NCI-H1694 (cell line): ENCODE measurements around the gene HOXD4.

ENCODE experiments used
- DNase-seq: peaks from one replicate; lab custom pipeline; 2025; lab: John Stamatoyannopoulos, UW

The HOXD4 gene

DNA sequence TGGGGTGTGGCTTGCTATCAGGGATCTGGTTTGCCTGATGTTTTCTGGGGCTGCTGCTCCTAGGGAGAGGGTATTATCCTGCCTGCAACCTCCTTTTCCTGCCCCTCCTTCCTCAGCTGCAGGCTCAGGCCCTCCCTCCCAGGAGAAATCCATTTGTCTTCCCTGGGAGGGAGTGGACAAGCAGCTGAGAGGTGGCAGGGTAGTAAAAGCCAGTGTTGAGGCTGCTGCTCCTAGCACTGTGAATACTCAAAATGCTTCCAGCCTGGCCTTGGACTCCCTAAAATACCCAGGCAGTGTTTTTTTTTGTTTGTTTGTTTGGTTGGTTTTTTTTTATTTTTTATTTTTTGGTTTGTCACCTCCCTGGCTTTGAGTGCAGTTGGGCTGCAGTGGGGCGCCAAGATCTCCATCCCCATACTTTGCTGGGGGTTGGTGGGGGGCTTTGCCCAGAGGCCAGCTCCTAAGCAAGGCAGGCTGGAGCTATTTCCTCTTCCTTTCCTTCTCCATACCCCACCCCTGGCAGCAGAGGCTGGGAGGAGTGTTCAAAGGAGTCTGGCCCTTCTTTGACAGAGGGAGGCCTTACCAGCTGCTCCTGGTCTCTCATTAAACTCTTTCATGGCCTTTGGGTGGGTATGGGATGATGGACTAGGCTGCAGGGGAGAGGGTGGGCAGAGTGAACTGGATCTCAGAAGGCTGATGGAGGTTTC lies 19.4 kb downstream of the HOXD4 start:
- DNase-seq, result no peak

GRCh38 chr2:176171351-176172006 lies 20.1 kb downstream of the HOXD4 start:
- DNase-seq, result no peak

GRCh38 chr2:176172007-176172894 lies 20.9 kb downstream of the HOXD4 start:
- DNase-seq, result no peak

DNA sequence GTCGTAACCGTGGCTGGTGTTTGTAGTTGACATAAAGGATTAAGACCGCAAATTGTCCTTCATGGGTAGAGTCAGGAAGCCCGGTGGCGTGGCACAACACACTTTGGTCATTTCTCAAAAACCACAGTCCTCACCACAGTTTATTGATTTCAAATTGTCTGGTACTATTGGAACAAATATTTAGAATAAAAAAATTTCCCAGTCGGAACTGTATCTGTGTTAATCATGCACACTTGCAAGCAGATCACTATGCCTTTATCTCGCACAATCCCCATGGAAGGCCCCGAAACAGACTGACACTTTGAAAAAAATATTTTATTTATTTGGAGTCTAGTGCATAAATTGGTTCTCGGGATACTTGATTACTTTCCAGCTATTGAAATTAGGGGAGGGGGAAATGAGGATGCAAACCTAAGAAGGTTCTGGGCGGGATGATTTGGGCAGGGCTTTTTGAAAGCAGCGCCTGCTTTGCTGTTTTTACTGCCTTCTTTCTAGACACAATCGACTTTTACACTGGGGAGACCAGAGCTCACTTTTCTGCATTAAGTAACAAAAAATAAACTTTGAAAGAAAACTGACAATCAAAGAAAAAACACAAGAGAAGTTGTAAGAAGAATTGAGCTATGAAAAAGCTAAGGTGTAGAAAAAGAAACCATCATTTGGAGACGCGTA lies 21.7 kb downstream of the HOXD4 start:
- no peak for DNase-seq

GRCh38 chr2:176173567-176174381 lies 22.4 kb downstream of the HOXD4 start:
- DNase-seq, result no peak

DNA sequence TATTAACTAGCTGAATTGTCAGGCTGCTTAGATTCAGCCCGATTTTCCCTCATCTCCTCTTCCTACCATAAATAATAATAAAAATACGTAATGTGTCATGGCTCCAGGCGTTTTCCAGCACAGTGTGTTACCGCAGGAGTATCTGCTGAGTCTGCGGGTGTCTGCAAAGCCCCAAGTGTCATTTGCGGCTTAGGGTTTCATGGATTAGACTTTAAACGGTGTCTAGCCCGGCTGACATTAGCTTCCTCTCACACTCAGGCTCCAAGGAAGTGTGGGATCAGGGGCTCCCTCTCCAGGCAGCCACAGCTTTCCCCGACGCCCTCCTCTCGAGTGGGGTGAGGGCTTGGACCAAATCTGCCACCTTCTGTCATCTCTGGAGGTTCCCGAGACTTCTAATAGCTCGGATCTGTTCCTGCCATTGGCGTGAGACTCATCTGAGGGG lies 23.1 kb downstream of the HOXD4 start:
- DNase-seq, result no peak

DNA sequence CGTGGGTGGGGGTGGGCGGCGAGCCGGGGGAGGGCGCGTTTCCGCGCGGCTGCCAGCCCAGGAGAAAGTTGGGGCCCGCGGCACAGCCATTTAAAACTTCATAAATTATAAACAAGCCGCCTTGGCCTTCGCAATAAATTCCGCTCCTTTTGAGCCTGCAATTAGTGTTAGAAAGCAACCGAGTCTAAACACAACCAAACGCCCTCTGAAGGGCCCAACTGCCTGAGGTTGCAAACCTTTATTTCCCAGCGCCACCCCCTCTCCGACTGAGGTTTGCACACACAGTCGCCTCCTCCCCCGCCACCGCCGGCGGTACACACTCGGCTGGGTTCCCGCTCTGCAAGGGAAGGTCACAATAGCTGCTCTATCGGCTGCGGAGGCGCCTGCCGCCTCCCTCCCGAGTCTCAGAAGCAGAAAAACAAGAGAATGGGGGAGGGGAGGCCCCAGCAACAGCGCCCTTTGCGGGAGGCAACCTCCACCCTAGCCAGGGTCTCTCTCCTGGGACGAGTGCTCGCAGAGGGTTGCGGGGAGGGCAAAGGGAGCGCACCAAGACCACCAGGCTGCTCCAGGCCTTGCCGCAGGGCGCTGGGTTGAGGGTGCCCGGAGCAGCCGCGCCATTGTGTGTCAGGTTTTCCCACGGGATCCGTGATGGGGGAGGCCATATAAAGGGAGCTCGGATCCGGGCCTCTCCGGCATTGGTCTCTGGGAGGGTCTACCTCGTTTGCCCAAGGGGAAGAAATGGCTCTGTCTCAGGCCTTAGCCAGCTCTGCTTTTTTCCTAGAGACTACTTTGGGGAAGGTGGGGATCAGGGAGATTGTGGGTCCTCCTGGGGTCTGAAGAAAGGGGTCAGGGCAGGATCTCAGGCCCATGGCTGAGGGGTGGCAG lies 23.7 kb downstream of the HOXD4 start:
- DNase-seq, result no peak

- DNase-seq, result no peak
These were observed 24.6 kb downstream of the HOXD4 start for GRCh38 chr2:176175709-176176607.

- no peak for DNase-seq
These were observed 26.3 kb downstream of the HOXD4 start for GRCh38 chr2:176177580-176178037.

- no peak for DNase-seq
These were observed 26.8 kb downstream of the HOXD4 start for GRCh38 chr2:176178038-176178756.

DNA sequence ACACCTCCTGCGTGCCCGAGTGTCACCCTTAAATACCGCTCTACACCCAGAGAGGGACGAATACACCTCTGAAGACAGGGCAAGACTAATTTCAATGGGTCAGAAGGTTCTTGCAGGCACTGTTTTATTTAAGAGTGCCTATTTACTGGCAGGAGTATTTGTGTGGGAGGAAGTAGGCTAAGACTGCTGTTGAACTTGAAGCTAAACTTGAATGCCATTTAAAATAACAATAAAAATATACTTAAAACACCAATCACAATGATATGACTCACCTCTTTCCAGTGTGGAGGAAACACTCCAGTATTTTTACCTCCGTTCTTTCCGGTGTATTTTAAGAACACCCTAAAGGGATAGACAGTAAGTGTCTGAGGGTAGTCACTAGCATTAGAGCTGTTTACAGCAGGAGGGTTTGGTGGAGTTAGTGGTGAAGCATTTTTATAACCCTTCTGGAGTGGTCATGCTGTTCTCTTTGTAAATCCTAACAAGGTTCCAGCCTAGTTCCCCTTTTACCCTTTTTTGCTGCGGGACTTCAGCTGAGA lies 27.5 kb downstream of the HOXD4 start:
- no peak for DNase-seq

DNA sequence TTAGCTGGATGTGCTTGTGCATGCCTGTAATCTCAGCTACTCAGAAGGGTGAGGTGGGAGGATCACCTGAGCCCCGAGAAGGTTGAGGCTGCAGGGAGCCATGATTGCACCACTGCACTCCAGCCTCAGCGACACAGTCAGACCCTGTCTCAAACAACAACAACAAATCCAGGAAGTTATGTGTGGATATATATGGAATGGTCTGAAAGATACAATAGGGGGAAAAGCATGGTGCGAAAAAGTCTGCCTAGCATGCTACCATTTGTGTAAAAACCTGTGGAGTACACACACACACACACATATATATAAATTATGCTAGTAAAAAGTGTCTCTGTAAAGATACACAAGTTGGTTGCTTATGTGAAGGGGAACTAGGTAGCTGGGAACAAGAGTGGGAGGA lies 30.2 kb downstream of the HOXD4 start:
- DNase-seq, result no peak

GRCh38 chr2:176182671-176183070 lies 31.3 kb downstream of the HOXD4 start:
- no peak for DNase-seq

GRCh38 chr2:176184749-176185148 lies 33.4 kb downstream of the HOXD4 start:
- DNase-seq, result no peak

DNA sequence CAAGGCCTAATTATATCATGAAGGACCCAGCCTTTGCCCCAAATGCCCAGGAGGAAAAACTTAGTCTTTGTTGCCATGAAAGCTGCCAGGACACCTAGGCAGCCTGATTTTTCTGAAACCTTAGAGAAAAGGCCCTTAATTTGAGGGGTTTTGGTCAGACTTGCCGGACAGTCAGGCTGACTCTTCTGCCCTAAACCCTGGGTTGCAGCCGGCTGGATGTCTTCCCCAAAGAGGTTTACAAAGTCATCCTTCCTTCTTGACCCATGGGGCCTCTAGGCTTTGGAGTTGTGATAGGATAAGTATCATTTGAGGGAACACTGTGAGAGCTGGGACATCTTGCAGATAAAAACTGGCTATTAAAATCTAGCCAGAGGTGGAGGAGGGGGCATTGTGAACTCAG lies 34.7 kb downstream of the HOXD4 start:
- DNase-seq, result no peak

GRCh38 chr2:176187200-176187898 lies 36.0 kb downstream of the HOXD4 start:
- DNase-seq, result no peak
